ENCODE data around the gene PRR22. TPM values are rescaled to one million over a fixed set of nuclear protein-coding genes. Genes with fewer than 3 reads are reported as not detected.

Gene PRR22
- total RNA-seq, 1 experiment from 2014 or later = not detected

DNA sequence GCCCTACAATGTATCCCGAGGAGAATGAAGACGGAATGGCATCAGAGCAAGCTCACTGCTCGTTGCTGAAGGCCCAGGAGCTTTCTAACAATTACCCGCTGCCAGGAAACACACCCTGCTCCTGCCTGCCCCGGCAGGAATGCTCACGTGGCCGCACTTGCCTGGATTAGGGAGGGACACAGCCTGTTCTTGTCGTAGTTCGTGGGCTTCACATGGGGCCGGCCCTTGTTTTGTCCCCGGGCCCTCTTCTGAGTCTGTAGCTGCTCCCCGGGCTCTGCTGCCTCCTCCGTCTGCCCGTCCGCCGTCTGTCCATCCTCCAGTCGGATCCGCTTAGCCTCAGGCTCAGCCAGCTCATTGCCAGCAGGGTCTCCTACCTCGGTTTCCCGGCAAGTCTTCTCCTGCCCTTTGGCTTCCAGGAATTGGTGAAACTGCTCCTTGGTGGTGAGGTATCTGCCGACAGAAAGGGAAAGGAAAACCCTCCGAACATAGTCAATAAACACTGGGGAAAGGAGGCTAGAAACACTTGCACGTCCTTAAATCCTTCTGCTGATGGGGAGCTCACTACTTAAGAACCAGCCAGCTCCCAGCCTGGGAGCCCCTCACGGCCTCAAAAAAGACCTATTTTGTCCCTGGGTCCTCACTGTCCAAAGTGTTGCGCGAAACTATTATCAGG is 5.5 kb upstream of the PRR22 start:
- H3K9me3 ChIP-seq (ENCODE audit: low read length) = no peaks in the 10 kb centered on the region
- H2AFZ ChIP-seq (ENCODE audit: low read length) = no peak overlapping the region
- H3K9ac ChIP-seq (ENCODE audit: low read length) = peak overlapping the region; percentile 53; the same call in 1 of the 2 replicates
- no peak for DNase-seq
- H3K9me2 ChIP-seq (replicated peaks; ENCODE audit: insufficient read depth, low read length) = no peaks in the 10 kb centered on the region
- peak overlapping the region; percentile 66 for H3K4me2 ChIP-seq (ENCODE audit: low read depth, low read length, poor library complexity, severe bottlenecking)
- H4K20me1 ChIP-seq (ENCODE audit: insufficient read depth, low read depth, low read length) = no peaks in the 10 kb centered on the region
- peak overlapping the region; percentile 74 for H3K4me3 ChIP-seq (ENCODE audit: low read length)
- H3K36me3 ChIP-seq (ENCODE audit: insufficient read depth, low read length) = peaks cover 5% of the 10 kb centered on the region; the same call in 1 of the 2 replicates
- H3K79me2 ChIP-seq (ENCODE audit: low read length) = peaks cover 6% of the 10 kb centered on the region; the same call in 1 of the 2 replicates
- no peak overlapping the region for H3K27ac ChIP-seq (ENCODE audit: low read length)
- no peaks in the 10 kb centered on the region for H3K27me3 ChIP-seq (ENCODE audit: low read length)
- peaks cover 5% of the 10 kb centered on the region for H3K4me1 ChIP-seq (ENCODE audit: low read length)

DNA sequence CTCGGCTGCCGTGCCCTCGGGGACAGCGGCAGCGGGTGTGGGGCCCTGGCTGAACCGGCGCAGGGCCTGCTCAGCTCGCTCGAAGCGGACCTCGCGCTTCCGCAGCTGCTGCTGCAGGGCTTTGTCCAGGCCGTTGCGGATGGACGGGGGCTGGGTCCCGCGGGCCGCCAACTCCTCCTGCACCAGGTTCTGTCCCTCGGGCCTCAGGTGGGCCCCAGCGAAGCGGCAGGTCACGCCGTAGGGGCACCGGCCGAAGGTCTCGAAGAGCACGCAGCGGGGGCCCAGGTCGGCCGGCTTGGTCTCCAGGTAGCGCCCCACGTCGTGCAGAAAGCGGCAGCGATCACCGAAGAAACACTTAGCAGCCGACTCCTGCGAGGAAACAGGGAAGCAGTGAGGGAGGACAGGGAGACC is 4.8 kb upstream of the PRR22 start:
- H3K36me3 ChIP-seq (ENCODE audit: insufficient read depth, low read length) = peaks cover 5% of the 10 kb centered on the region; the same call in 1 of the 2 replicates
- H3K27ac ChIP-seq (ENCODE audit: low read length) = no peak overlapping the region
- peaks cover 5% of the 10 kb centered on the region for H3K4me1 ChIP-seq (ENCODE audit: low read length)
- H3K9me3 ChIP-seq (ENCODE audit: low read length) = no peaks in the 10 kb centered on the region
- H3K27me3 ChIP-seq (ENCODE audit: low read length) = no peaks in the 10 kb centered on the region
- no peaks in the 10 kb centered on the region for H4K20me1 ChIP-seq (ENCODE audit: insufficient read depth, low read depth, low read length)
- no peak for DNase-seq
- peaks cover 6% of the 10 kb centered on the region; the same call in 1 of the 2 replicates for H3K79me2 ChIP-seq (ENCODE audit: low read length)
- no peaks in the 10 kb centered on the region for H3K9me2 ChIP-seq (replicated peaks; ENCODE audit: insufficient read depth, low read length)
- no peak overlapping the region for H3K9ac ChIP-seq (ENCODE audit: low read length)
- no peak overlapping the region for H3K4me2 ChIP-seq (ENCODE audit: low read depth, low read length, poor library complexity, severe bottlenecking)
- no peak overlapping the region for H3K4me3 ChIP-seq (ENCODE audit: low read length)
- no peak overlapping the region for H2AFZ ChIP-seq (ENCODE audit: low read length)

DNA sequence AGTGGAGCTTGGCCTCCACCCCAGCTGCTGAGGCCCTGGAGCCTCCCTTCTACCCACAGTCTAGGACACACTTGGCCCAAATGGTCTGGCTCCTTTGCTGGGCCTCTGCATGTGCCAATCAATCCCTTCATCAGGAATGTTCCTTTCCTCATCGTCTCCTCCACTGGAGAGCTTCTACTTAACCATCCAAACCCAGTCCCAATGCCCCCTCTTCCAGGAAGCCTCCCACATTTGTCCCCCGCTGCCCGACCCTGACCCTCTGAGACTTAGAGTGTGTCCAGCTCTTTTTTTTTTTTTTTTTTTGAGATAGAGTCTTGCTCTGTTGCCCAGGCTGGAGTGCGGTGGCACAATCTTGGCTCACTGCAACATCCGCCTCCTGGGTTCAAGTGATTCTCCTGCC is 3.9 kb upstream of the PRR22 start:
- H3K4me2 ChIP-seq (ENCODE audit: low read depth, low read length, poor library complexity, severe bottlenecking) = no peak overlapping the region
- H3K9me3 ChIP-seq (ENCODE audit: low read length) = no peaks in the 10 kb centered on the region
- DNase-seq = no peak
- no peaks in the 10 kb centered on the region for H3K27me3 ChIP-seq (ENCODE audit: low read length)
- H3K36me3 ChIP-seq (ENCODE audit: insufficient read depth, low read length) = peaks cover 5% of the 10 kb centered on the region; the same call in 1 of the 2 replicates
- H2AFZ ChIP-seq (ENCODE audit: low read length) = no peak overlapping the region
- no peaks in the 10 kb centered on the region for H4K20me1 ChIP-seq (ENCODE audit: insufficient read depth, low read depth, low read length)
- no peak overlapping the region for H3K9ac ChIP-seq (ENCODE audit: low read length)
- H3K27ac ChIP-seq (ENCODE audit: low read length) = no peak overlapping the region
- peaks cover 5% of the 10 kb centered on the region for H3K4me1 ChIP-seq (ENCODE audit: low read length)
- no peak overlapping the region for H3K4me3 ChIP-seq (ENCODE audit: low read length)
- H3K9me2 ChIP-seq (replicated peaks; ENCODE audit: insufficient read depth, low read length) = no peaks in the 10 kb centered on the region
- H3K79me2 ChIP-seq (ENCODE audit: low read length) = peaks cover 6% of the 10 kb centered on the region; the same call in 1 of the 2 replicates

DNA sequence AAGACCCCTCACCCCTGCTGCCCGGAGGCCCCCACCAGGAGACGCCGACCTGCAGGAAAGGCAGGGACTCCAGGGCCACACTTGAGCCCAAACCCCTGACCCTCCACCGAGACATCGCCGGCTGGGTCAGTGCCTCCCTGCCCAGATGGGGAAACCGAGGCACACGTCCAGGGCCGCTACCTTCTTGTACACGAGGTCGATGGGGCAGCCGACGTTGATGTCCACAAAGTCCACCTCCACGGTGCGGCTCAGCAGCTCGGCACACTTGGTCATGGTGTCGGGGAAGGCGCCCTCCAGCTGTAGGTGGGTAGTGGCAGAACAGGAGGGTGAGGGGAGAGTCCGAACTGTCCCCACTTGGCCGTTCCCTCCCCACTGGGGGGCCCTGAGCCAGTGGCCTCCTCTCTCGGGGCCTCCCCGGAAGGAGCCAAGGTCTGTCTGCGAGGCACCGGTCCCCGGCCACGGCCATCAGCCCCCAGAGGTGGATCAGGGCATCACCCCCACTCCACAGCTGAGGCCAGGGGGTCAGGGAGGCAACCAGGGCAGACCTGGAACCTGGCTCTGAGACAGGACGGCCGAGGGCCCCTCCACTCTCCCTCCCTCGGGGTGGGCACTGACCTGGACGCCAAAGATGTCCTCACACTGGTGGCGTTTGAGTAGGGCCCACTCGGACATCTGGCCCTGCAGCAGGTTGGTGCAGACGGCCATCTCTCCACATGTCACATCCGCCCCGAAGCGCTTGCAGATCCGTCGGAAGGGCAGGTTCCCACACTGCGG is 3.0 kb upstream of the PRR22 start:
- Histone ChIP-seq H2AFZ (ENCODE audit: low read length) (no peak overlapping the region), H3K79me2 (ENCODE audit: low read length) (peaks cover 6% of the 10 kb centered on the region; the same call in 1 of the 2 replicates), H3K9me2 (replicated peaks; ENCODE audit: insufficient read depth, low read length) (no peaks in the 10 kb centered on the region), H3K4me1 (ENCODE audit: low read length) (peaks cover 5% of the 10 kb centered on the region), H3K36me3 (ENCODE audit: insufficient read depth, low read length) (peaks cover 5% of the 10 kb centered on the region; the same call in 1 of the 2 replicates), H3K27ac (ENCODE audit: low read length) (no peak overlapping the region), H3K4me3 (ENCODE audit: low read length) (no peak overlapping the region), H3K4me2 (ENCODE audit: low read depth, low read length, poor library complexity, severe bottlenecking) (no peak overlapping the region), H3K27me3 (ENCODE audit: low read length) (no peaks in the 10 kb centered on the region), H3K9me3 (ENCODE audit: low read length) (no peaks in the 10 kb centered on the region), H3K9ac (ENCODE audit: low read length) (no peak overlapping the region), H4K20me1 (ENCODE audit: insufficient read depth, low read depth, low read length) (no peaks in the 10 kb centered on the region)
- no peak for DNase-seq

DNA sequence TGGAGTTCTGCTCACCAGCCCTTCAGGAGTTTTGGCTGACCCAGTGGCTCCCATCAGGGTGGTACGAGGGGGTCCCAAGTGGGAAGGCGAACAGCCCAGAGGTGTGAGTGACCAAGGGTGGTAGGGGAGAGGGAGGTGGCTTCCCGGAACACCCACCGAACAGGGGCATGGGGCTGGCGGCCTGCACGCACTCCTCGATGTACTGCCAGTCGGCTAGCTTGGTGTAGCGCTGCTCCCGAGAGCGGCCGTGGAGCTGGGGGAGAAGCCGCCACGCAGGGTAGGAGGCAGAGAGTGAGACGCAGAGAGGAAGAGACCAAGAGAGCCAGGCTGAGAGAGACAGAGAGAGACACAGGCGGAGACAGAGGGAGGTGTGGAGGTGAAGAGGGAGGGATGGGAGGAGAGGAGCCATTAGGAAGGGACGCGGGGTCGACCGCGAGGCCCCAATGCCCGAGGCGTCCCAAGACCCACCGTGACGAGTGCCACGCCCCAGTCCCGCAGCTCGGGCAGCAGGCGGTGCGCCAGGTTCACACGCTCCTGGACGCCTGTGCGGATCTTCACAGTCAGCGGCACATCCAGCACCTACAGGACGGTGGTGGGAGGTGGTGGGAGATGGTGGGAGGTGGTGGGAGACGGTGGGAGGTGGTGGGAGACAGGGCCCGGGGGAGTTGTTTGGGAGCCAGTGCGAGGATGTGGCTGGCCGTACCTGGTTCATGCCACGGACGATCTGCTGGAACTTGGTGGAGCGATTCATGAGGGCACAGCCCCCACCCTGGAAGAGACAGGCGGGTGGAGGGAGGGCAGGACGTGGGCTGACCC is 2.3 kb upstream of the PRR22 start:
- Histone ChIP-seq H3K9me3 (ENCODE audit: low read length) (no peaks in the 10 kb centered on the region), H3K4me2 (ENCODE audit: low read depth, low read length, poor library complexity, severe bottlenecking) (no peak overlapping the region), H3K79me2 (ENCODE audit: low read length) (peaks cover 6% of the 10 kb centered on the region; the same call in 1 of the 2 replicates), H3K9ac (ENCODE audit: low read length) (no peak overlapping the region), H3K27me3 (ENCODE audit: low read length) (no peaks in the 10 kb centered on the region), H2AFZ (ENCODE audit: low read length) (no peak overlapping the region), H3K27ac (ENCODE audit: low read length) (no peak overlapping the region), H3K4me3 (ENCODE audit: low read length) (no peak overlapping the region), H3K4me1 (ENCODE audit: low read length) (peaks cover 5% of the 10 kb centered on the region), H3K36me3 (ENCODE audit: insufficient read depth, low read length) (peaks cover 5% of the 10 kb centered on the region; the same call in 1 of the 2 replicates), H4K20me1 (ENCODE audit: insufficient read depth, low read depth, low read length) (no peaks in the 10 kb centered on the region), H3K9me2 (replicated peaks; ENCODE audit: insufficient read depth, low read length) (no peaks in the 10 kb centered on the region)
- DNase-seq = no peak

DNA sequence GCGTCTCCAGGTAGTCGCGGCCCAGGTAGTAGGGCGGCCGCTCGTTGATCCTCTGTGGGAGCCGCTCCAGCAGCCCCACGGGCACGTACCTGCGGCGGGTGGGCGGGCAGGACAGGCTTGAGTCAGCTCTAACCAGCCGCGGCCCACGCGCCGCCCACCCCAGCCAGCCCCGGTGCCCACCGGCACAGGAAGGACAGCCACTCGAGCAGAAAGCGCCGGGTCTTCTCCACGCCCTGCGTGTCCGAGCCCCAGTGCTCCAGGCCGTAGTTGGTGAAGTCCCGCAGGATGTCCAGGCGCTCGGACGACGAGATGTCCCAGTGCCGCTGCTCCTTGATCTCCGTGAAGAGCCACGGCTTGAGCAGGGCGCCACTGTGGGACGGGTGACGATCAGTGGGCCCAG is 877 bp upstream of the PRR22 start:
- no peak overlapping the region for H3K4me2 ChIP-seq (ENCODE audit: low read depth, low read length, poor library complexity, severe bottlenecking)
- H3K4me1 ChIP-seq (ENCODE audit: low read length) = peaks cover 5% of the 10 kb centered on the region
- H3K9me2 ChIP-seq (replicated peaks; ENCODE audit: insufficient read depth, low read length) = no peaks in the 10 kb centered on the region
- H3K79me2 ChIP-seq (ENCODE audit: low read length) = peaks cover 6% of the 10 kb centered on the region; the same call in 1 of the 2 replicates
- peaks cover 5% of the 10 kb centered on the region; the same call in 1 of the 2 replicates for H3K36me3 ChIP-seq (ENCODE audit: insufficient read depth, low read length)
- H3K4me3 ChIP-seq (ENCODE audit: low read length) = no peak overlapping the region
- no peak overlapping the region for H2AFZ ChIP-seq (ENCODE audit: low read length)
- no peaks in the 10 kb centered on the region for H3K27me3 ChIP-seq (ENCODE audit: low read length)
- DNase-seq = no peak
- H3K9me3 ChIP-seq (ENCODE audit: low read length) = no peaks in the 10 kb centered on the region
- H4K20me1 ChIP-seq (ENCODE audit: insufficient read depth, low read depth, low read length) = no peaks in the 10 kb centered on the region
- H3K27ac ChIP-seq (ENCODE audit: low read length) = no peak overlapping the region
- H3K9ac ChIP-seq (ENCODE audit: low read length) = no peak overlapping the region

DNA sequence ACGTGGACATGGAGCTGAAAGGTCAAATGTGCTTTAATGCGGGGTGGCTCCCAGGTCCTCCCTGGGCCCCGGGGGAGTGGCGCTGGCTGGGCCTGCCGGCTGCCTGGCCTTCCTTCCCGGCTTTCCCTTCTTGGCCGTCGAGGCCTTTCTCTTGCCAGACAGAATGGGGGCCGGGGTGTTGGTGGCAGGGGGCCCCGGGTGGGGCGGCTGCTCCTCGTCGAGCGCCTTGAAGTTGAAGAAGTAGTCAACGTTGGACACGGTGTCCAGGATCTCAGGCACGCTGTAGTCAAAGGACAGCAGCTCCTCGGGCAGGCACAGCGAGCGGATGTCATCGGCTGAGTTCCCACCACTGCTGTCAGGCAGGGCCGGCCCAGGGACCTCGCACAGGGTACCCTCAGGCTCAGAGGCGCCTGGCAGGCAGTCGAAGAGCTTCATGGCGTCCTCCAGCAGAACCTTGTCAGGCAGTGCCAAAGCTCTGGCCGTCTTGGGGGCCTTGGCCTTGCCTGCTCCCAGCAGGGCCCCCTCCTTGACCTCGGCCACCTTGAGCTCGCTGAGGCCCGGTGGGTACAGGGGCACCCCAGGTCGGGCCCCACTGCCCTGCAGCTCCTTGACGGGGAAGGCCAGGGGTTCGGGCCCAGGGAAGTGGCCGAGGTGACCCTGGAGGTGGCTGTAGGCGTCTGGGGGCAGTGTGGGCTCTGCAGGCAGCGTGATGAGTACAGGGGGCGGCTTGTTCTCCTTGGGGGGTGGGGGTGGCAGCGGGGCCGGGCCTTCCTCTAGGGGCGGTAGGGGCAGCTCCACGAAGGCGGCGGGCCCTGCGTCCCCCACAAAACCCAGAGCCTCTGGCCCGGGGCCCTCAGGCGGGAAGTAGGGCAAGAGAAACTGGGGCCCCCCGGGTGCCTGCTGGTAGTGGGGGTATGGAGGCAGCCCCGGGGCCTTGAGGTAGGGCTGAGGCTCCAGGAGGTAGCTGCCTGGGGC is 1.3 kb downstream of the PRR22 start:
- Histone ChIP-seq H4K20me1 (ENCODE audit: insufficient read depth, low read depth, low read length) (no peaks in the 10 kb centered on the region), H3K79me2 (ENCODE audit: low read length) (no peaks in the 10 kb centered on the region), H3K4me2 (ENCODE audit: low read depth, low read length, poor library complexity, severe bottlenecking) (no peak overlapping the region), H3K36me3 (ENCODE audit: insufficient read depth, low read length) (no peaks in the 10 kb centered on the region), H3K9me2 (replicated peaks; ENCODE audit: insufficient read depth, low read length) (no peaks in the 10 kb centered on the region), H2AFZ (ENCODE audit: low read length) (no peak overlapping the region), H3K9ac (ENCODE audit: low read length) (no peak overlapping the region), H3K4me3 (ENCODE audit: low read length) (no peak overlapping the region), H3K4me1 (ENCODE audit: low read length) (no peaks in the 10 kb centered on the region), H3K27me3 (ENCODE audit: low read length) (no peaks in the 10 kb centered on the region), H3K9me3 (ENCODE audit: low read length) (no peaks in the 10 kb centered on the region), H3K27ac (ENCODE audit: low read length) (no peak overlapping the region)
- DNase-seq = no peak

Data from Karpas-422 (cell line).